ENCODE data around the gene ZNF76. TPM values are rescaled to one million over a fixed set of nuclear protein-coding genes. Genes with fewer than 3 reads are reported as not detected.

Gene ZNF76
- total and polyA plus RNA-seq, 2 donors (not counting 3 experiments of a cell fraction or from before 2014, with no cell fraction given): 27.9 to 34.6 TPM

DNA sequence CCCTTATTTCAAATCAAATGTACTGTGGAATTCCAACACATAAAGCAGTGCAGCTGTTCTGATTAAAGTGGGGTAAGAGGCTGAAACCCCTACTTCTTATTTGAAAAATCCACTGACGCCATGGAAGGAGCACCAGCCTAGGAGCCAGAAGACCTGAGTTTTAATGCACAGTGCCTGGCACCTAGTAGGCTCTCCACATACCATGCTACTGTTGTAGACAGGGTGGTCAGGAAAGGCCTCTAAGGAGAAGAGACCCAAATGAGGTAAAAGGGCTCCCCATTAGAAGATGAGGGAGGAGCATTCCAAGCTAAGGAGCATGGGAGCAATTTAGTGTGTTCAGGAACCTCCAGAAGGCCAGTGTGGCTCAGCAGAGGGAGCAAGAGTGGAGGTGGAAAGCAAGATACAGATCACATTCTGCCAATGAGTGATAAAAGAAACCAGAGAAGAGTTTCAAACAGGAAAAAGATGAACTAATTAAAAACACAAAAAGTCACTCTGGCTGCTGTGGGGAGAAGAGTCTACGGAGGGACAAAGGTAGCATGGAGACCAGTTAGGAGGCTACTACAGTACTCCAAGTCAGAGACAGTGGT lies 11.8 kb upstream of the ZNF76 start:
- Histone ChIP-seq H2AFZ (ENCODE audit: low read depth, low read length) (no peak overlapping the region), H3K27me3 (ENCODE audit: control insufficient read depth in 2 of 2, insufficient read depth in 2 of 2, low read length in 2 of 2) (no peaks in the 10 kb centered on the region), H3K9me3 (replicated peaks; ENCODE audit: control insufficient read depth, insufficient read depth, low read length) (no peaks in the 10 kb centered on the region), H3K27ac (ENCODE audit: insufficient read depth, low read depth, low read length) (no peak overlapping the region), H3K79me2 (ENCODE audit: control insufficient read depth, insufficient read depth, low read length) (no peaks in the 10 kb centered on the region), H3K36me3 (ENCODE audit: control insufficient read depth in 2 of 2, extremely low read depth in 1 of 2, insufficient read depth in 2 of 2, low read length in 2 of 2) (peaks cover 0 to 5% of the 10 kb centered on the region in 2 experiments), H3K4me1 (ENCODE audit: control insufficient read depth, extremely low read depth, insufficient read depth, low read length) (no peaks in the 10 kb centered on the region), H3K9ac (replicated peaks; ENCODE audit: extremely low read depth, insufficient read depth, low read length) (no peak overlapping the region), H3K4me2 (ENCODE audit: insufficient read depth, low read length) (no peak overlapping the region), H3K9me1 (replicated peaks; ENCODE audit: control insufficient read depth, extremely low read depth, insufficient read depth, low read length) (no peaks in the 10 kb centered on the region), H4K20me1 (replicated peaks; ENCODE audit: control insufficient read depth, extremely low read depth, insufficient read depth, low read length) (no peaks in the 10 kb centered on the region), H3K4me3 (replicated peaks in 1 of 3; ENCODE audit: insufficient read depth in 1 of 3, low read depth in 1 of 3, low read length in 3 of 3) (no peak overlapping the region)
- intact Hi-C loops (cut with micrococcal nuclease): no loop called here
- no peak for FAIRE-seq
- ChIA-PET CTCF (interaction anchor here (1.0 to 1.3 kb wide), 2 partner anchors 108 to 202 kb away, joined by 3 read pairs; no protein-coding TSS in a partner anchor), POLR2A (no interaction called here)
- no peak for DNase-seq (ENCODE audit: low read depth, low spot score)
- TF ChIP-seq POLR2A (IDR thresholded peaks at IDR 0.05; ENCODE audit: low read depth, low read length) (no peak), MYC (IDR thresholded peaks at IDR 0.05; ENCODE audit: low read depth, low read length) (no peak), JUN (IDR thresholded peaks at IDR 0.05; ENCODE audit: borderline replicate concordance, insufficient read depth, insufficient read length, low read depth) (no peak), FOS (IDR thresholded peaks at IDR 0.05; ENCODE audit: borderline replicate concordance, insufficient read depth, low read length) (no peak), GATA2 (IDR thresholded peaks at IDR 0.05; ENCODE audit: insufficient read depth, insufficient read length, low read depth, low read length) (no peak), POLR2AphosphoS5 (IDR thresholded peaks at IDR 0.05; ENCODE audit: insufficient read depth, low read depth, low read length) (no peak), EZH2 (IDR thresholded peaks at IDR 0.05; ENCODE audit: borderline replicate concordance, low read depth, low read length, severe bottlenecking) (no peak)
- TF ChIP-seq, protein P1, sequence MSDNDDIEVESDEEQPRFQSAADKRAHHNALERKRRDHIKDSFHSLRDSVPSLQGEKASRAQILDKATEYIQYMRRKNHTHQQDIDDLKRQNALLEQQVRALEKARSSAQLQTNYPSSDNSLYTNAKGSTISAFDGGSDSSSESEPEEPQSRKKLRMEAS (IDR thresholded peaks at IDR 0.05; ENCODE audit: insufficient read depth, insufficient read length): no peak
- TF ChIP-seq, protein P2, sequence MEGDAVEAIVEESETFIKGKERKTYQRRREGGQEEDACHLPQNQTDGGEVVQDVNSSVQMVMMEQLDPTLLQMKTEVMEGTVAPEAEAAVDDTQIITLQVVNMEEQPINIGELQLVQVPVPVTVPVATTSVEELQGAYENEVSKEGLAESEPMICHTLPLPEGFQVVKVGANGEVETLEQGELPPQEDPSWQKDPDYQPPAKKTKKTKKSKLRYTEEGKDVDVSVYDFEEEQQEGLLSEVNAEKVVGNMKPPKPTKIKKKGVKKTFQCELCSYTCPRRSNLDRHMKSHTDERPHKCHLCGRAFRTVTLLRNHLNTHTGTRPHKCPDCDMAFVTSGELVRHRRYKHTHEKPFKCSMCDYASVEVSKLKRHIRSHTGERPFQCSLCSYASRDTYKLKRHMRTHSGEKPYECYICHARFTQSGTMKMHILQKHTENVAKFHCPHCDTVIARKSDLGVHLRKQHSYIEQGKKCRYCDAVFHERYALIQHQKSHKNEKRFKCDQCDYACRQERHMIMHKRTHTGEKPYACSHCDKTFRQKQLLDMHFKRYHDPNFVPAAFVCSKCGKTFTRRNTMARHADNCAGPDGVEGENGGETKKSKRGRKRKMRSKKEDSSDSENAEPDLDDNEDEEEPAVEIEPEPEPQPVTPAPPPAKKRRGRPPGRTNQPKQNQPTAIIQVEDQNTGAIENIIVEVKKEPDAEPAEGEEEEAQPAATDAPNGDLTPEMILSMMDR (IDR thresholded peaks at IDR 0.05; ENCODE audit: extremely low read depth in 1 of 2, insufficient read depth in 1 of 2, low read depth in 1 of 2, low read length in 2 of 2): no peak
- no TSS peak for BruUV-seq (replicated peaks)
- dilution Hi-C loops (cut with MboI; ENCODE audit: extremely low pct_ligation_motif_present, low sequenced_read_pairs): no loop called here
